CD4-positive, alpha-beta T cell treated with Interleukin-6 for 4 hours (primary cell): ENCODE measurements around the gene AKT3.

ENCODE experiments used
- DNase-seq: peaks from one replicate; pipeline ENCODE4 v3.0.0-alpha.2; 2020; ENCODE audit warnings: mixed read lengths

AKT3 gene

GRCh38 chr1:243548516-243548915 is 301.5 kb downstream of the AKT3 start:
- DNase-seq, result no peak

DNA sequence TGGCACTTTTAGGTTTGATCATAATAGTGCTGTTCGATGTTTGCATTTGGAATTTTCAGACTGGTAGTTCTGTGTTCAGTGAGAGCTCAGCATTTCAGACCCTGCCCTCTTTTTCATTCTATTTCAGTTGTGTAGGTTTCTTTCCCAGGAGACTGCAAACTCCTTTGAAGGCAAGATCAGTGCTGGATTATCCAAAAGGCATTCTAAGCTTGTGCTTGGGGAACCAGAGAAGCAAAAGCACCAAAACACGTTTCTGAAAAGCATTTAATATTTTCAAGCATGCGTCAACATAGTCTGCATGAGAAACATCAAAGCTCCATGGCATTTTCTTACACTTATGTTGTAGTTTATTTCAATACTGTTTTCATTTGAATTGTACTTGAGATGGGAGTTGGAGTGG is 302.2 kb downstream of the AKT3 start:
- DNase-seq, result no peak

GRCh38 chr1:243546457-243546856 is 303.6 kb downstream of the AKT3 start:
- DNase-seq, result no peak

GRCh38 chr1:243543501-243543900 is 306.5 kb downstream of the AKT3 start:
- DNase-seq, result no peak

DNA sequence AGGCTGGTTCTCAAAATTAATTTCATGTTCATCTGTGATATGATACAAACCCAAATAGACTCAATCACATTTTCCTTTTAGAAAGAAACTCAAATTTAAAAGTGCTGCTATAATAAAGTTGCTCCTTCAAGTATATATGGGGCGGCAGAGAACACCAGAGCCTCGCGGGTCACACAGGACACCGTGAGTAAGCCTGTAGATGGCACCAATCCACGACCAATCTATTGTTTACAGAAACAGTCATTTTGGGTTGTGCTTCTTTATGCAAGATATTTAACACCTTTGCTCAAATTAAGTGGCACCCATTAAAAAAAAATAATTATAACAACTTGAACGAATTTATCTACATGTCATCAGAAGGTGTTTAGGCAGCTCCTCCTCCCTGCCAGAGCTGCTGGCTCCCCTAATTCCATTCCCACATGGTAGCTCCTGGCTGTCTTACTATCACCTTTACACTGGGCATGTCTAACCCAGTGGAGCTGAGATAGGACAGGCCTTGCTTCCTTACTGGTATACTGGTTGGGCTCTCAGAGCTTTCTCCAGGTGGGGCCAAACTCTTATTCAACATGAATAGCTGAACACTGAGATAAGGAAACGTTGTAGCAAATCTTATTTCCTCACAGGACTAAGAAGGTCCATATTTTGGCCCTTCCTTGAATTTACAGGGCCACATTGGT is 307.2 kb downstream of the AKT3 start:
- DNase-seq, result no peak

GRCh38 chr1:243539636-243540035 is 310.4 kb downstream of the AKT3 start:
- no peak for DNase-seq

- DNase-seq, result no peak
Observed at GRCh38 chr1:243535014-243535413, 315.0 kb downstream of the AKT3 start.

GRCh38 chr1:243529512-243529911 is 320.5 kb downstream of the AKT3 start:
- no peak for DNase-seq

- no peak for DNase-seq
Observed at GRCh38 chr1:243528459-243529121, 321.5 kb downstream of the AKT3 start.

DNA sequence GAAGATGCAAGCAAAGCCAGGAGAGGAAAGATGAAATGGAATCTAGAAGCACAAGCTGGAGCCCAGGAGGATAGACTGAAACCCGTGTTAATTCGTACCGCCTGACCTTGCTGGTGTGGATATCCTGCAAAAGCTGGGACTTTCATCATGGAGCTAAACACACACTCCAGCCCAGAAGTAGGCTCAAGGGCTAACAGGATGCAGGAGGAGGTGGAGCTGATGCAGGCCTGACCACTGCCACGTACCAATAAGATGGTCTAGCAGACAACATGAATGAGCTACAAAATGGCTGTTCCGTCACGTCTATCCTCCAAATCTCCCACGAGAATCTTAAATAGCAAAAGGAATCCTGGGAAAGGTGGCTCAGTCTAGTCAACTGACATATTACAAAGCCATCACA is 323.9 kb downstream of the AKT3 start:
- no peak for DNase-seq

GRCh38 chr1:243525085-243525487 is 325.0 kb downstream of the AKT3 start:
- no peak for DNase-seq

GRCh38 chr1:243523766-243524165 is 326.3 kb downstream of the AKT3 start:
- no peak for DNase-seq

- DNase-seq, result no peak
Observed at GRCh38 chr1:243520831-243521230, 329.2 kb downstream of the AKT3 start.

DNA sequence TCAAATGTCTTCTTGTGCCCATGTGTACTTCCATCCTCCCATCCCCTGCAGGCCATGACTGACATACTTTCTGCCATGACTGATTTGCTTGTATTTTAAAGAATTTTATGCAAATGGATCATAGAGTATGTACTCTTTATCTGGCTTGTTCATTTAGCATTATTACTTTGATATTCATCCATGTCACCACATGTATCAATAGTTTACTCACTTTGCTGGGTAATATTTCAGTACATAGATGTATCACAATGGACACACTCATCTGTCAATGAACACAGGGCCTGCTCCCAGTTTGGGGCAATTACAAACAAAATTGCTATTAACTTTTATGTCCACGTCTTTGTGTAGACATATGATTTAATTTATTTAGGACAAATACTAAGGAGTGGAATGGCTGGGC is 335.1 kb downstream of the AKT3 start:
- no peak for DNase-seq

DNA sequence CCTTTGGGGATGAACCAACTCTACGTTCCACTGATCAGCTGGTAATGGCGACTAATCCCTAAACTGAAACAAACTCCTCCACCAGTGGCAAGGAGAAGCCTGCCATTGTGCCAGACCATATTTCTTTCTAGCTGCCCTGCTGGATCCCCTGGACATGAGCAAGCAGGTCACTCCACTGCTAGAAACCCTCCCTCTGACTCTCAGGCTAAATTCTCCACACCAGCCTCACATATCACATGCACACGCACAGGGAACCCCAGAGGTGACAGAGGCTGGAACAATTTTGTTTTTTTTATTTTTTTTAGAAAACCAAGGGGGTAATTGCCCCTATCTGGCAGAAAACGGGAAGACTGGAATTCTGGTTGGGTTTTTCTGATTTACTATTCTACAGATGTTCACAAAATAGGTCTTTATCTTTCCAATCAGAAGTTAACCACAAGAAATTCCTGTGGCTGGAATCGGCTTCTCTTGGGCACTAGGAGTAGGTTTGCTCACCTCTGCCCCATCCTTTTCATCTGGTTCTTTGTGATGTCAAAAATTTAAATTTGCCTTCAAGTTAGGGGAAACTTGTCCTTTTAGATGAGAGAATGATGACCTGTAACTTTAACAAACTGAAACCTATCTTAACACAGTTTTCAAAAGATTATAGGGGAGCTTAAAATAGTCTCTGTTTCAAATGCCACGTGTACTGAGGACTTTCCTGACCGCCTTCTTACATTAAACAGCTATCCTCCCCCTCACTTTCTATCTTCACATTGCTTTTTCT is 336.1 kb downstream of the AKT3 start:
- DNase-seq, result no peak

DNA sequence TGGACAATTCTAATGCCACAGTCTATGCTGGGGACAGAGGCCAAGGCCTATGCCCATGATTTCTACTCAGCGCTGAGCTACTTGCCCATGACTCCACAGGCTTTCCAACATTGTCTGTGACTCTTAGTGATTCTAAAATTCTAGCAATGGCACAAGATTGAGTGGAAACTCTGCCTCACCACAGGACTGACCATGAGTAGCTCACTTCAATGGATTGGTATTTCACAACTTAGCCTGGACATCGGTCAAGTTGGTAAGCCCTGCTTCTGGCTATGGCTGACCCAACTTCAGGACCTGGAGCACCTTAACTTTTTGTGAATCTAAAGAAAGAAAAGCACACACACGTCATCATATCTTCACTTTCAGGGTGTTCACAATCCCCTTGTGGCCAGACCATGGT is 339.1 kb downstream of the AKT3 start:
- DNase-seq, result no peak

- DNase-seq, result no peak
Observed at GRCh38 chr1:243508943-243509342, 341.1 kb downstream of the AKT3 start.

DNA sequence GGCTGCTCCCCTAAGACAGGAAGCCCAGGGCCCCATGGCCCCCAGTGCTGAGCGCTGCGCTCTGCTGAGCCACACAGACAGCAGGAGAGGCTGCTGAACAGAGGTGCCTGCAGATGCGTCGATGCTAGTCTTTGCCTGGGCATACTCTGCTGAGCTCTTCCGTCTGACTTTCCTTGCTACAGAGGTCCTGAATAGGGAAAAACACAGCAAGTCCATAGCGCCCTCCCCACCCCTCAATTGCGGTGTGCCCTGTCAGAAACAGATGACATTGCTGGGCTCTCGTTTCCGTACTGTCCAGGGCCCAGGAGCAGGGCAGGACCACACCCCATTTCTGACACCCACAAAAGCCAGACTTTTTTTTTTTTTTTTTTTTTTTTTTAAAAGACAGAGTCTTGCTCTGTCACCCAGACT is 341.7 kb downstream of the AKT3 start:
- peak; percentile 50 for DNase-seq

DNA sequence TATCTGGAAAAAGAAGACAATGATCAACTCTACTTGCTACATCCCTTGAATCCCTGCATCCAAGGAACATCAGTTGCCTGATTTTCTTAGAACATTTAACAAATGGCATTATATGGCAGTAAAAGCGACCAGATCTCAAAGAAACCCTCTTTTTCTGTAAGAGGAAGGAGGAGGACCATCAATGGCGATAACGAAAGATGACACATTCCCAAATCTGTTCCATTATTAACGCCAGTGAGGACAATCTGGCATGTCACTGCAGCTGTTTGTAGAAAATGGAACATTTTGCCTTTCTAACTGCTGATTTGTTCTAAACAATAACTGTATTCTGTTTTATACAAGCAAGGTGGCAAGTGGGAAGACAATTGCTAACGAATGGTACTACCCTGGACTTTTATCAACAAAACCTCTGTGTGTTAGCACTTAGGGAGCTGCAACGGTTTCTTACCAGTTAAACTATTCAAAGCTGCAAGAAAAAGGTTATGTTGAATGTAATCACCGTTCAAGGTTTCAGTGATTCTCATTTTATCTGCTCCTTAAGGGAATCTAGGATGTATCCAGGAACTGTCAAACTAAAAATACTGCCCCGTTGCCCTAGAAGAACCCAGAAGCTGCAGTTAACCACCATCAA is 342.3 kb downstream of the AKT3 start:
- DNase-seq, result no peak

DNA sequence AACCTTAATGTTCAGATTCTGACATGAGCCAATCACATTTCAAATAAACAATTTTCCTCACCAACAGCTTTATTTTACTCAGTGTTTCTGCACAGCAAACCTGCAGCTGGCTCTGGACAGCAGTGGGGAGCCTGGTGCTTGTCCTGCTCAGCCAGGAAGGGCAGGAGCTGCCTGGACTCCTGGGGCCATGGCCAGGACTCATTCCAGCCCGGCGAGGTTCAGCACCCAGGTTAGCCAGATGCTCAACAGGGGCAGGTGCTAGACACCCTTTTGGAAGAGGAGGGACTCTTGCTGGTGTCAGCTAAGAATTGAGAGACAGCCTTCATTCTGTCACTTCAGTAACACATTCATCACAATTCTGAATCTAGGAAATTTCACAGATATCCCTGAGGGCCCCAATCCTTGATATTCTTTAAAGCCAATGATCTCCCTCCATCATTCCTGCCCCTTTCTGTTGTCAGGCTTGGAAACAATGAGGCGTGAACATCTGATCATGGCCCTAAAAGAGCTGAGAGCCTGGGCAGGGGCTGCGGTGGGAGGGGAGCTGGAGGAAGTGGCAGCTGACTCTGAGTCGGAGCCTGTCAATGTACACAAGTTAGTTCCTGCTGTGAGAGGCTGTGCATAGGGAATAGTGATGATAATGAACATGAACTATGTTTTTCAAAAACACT is 342.9 kb downstream of the AKT3 start:
- DNase-seq, result no peak

DNA sequence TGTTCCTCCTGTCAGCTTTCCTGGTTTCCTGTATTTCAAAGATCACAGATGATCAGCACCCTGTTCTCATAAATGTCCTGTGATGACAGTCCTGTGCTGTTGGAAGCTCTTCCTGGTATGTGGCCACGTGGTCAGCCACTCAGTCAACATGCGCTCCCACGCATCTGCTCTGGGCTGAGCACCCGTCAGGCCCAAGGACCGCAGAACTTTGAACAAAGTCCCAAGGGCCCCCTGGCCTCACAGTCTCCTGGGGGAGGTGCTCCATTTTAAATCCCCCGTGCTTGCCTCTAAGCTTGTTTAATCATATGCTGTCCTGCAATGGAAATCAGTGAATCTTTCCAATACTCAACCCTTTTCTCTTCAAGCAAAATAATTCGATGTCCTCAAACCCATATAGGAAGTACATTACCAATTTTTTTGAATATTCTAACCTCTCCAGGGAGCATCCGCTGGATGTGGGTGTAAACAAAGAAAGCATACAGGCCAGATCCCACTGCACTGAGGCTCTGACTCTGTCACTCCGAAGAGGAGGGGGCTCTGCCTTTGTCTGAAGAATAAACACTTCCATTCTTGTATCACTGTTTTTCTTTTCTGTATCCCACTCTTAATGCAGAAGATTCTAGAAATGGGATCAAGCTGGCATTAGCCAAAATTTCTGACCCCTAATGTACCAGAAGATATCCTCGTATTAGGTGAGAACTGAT is 343.9 kb downstream of the AKT3 start:
- no peak for DNase-seq

GRCh38 chr1:243503155-243503554 is 346.9 kb downstream of the AKT3 start:
- no peak for DNase-seq
